ENCODE data around the gene PPP1R12B. TPM values are rescaled to one million over a fixed set of nuclear protein-coding genes. Genes with fewer than 3 reads are reported as not detected.
"Not testable (repeated sequence)": the region's sequence is repeated elsewhere in the genome, so short reads cannot be mapped to it uniquely, and the experiment has no call there.

Gene PPP1R12B
- total RNA-seq, 1 experiment from 2014 or later, result 13.1 TPM

DNA sequence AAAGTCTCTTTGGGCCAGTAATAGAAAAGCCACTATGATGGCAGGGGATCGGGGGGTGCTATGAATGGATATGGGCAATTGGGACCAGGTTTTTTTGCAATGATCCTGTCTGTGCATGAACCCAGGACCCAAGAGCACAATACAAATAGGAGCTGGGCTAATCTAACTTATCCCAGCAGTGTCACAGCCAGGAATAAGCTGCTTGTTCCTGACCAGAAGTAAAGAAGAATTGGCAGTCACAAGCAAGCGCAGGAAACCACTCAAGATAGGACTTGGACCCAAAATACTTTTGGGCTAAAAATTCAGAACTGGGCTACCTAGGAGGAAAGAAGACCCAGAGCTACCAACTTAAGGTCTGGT lies 172.3 kb downstream of the PPP1R12B start:
- H3K4me1 ChIP-seq (ENCODE audit: control insufficient read depth, insufficient read depth, low read length); in situ Hi-C loops (cut with HindIII; ENCODE audit: low pct_unique_long_range_greater_than_20kb, low sequenced_read_pairs); H3K27ac ChIP-seq (ENCODE audit: low read length); CTCF ChIA-PET; BruUV-seq (replicated peaks); DNase-seq (ENCODE audit: low read depth, low spot score); H3K9me3 ChIP-seq (ENCODE audit: control insufficient read depth, insufficient read depth, low read depth, low read length); H3K4me3 ChIP-seq (ENCODE audit: low read depth in 2 of 2, low read length in 2 of 2); intact Hi-C loops (cut with micrococcal nuclease; ENCODE audit: unreplicated experiment); H3K36me3 ChIP-seq (ENCODE audit: control insufficient read depth, insufficient read depth, low read length); ATAC-seq; H3K27me3 ChIP-seq (ENCODE audit: control insufficient read depth, insufficient read depth, low read length): not testable (repeated sequence)
- POLR2A ChIA-PET, result interaction anchor here (0.6 kb wide), 1 partner anchor 95 kb away, joined by 3 read pairs; no protein-coding TSS in a partner anchor

DNA sequence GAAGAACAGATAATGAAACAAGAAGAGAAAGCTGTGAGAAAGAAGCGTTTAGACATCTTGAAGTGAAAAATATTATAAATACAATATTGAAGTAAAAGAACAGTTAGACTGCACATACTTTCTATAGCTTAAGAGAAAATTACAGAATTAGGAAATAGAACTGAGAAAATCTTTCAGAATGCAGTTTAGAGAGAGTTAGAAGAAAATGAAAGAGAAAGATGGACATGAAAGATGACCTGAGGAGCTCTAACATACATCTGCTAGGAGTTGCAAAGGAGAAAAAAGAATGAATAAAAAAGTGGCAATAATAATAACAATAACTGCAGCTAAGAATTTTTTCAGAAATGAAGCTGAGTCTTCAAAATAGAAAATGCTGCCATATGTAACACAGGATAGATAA lies 173.0 kb downstream of the PPP1R12B start:
- H3K27ac ChIP-seq (ENCODE audit: low read length); H3K4me3 ChIP-seq (ENCODE audit: low read depth in 2 of 2, low read length in 2 of 2); intact Hi-C loops (cut with micrococcal nuclease; ENCODE audit: unreplicated experiment); CTCF ChIA-PET; DNase-seq (ENCODE audit: low read depth, low spot score); H3K4me1 ChIP-seq (ENCODE audit: control insufficient read depth, insufficient read depth, low read length); H3K36me3 ChIP-seq (ENCODE audit: control insufficient read depth, insufficient read depth, low read length); ATAC-seq; H3K9me3 ChIP-seq (ENCODE audit: control insufficient read depth, insufficient read depth, low read depth, low read length); H3K27me3 ChIP-seq (ENCODE audit: control insufficient read depth, insufficient read depth, low read length); BruUV-seq (replicated peaks); in situ Hi-C loops (cut with HindIII; ENCODE audit: low pct_unique_long_range_greater_than_20kb, low sequenced_read_pairs): not testable (repeated sequence)
- POLR2A ChIA-PET, result interaction anchor here (0.6 kb wide), 1 partner anchor 96 kb away, joined by 3 read pairs; no protein-coding TSS in a partner anchor

- no peak for ATAC-seq
- POLR2A ChIA-PET, result no interaction called here
- in situ Hi-C loops (cut with HindIII; ENCODE audit: low pct_unique_long_range_greater_than_20kb, low sequenced_read_pairs), result no loop called here
- DNase-seq (ENCODE audit: low read depth, low spot score), result no peak
- CTCF ChIA-PET, result no interaction called here
- no TSS peak for BruUV-seq (replicated peaks)
- Histone ChIP-seq H3K36me3 (ENCODE audit: control insufficient read depth, insufficient read depth, low read length) (no peaks in the 10 kb centered on the region), H3K27ac (ENCODE audit: low read length) (no peak overlapping the region), H3K27me3 (ENCODE audit: control insufficient read depth, insufficient read depth, low read length) (no peaks in the 10 kb centered on the region), H3K4me3 (ENCODE audit: low read depth in 2 of 2, low read length in 2 of 2) (no peak overlapping the region), H3K4me1 (ENCODE audit: control insufficient read depth, insufficient read depth, low read length) (no peaks in the 10 kb centered on the region), H3K9me3 (ENCODE audit: control insufficient read depth, insufficient read depth, low read depth, low read length) (no peaks in the 10 kb centered on the region)
- intact Hi-C loops (cut with micrococcal nuclease; ENCODE audit: unreplicated experiment), result no loop called here
- TF ChIP-seq SIN3A (IDR thresholded peaks at IDR 0.05; ENCODE audit: borderline replicate concordance, insufficient read depth, low read depth, low read length) (no peak), TCF7L2 (IDR thresholded peaks at IDR 0.05; ENCODE audit: low read depth, low read length) (no peak), POLR2AphosphoS5 (IDR thresholded peaks at IDR 0.05; ENCODE audit: low read depth, low read length) (no peak)
- TF ChIP-seq, protein P1, sequence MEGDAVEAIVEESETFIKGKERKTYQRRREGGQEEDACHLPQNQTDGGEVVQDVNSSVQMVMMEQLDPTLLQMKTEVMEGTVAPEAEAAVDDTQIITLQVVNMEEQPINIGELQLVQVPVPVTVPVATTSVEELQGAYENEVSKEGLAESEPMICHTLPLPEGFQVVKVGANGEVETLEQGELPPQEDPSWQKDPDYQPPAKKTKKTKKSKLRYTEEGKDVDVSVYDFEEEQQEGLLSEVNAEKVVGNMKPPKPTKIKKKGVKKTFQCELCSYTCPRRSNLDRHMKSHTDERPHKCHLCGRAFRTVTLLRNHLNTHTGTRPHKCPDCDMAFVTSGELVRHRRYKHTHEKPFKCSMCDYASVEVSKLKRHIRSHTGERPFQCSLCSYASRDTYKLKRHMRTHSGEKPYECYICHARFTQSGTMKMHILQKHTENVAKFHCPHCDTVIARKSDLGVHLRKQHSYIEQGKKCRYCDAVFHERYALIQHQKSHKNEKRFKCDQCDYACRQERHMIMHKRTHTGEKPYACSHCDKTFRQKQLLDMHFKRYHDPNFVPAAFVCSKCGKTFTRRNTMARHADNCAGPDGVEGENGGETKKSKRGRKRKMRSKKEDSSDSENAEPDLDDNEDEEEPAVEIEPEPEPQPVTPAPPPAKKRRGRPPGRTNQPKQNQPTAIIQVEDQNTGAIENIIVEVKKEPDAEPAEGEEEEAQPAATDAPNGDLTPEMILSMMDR (IDR thresholded peaks at IDR 0.05), result no peak
- TF ChIP-seq, protein P2, sequence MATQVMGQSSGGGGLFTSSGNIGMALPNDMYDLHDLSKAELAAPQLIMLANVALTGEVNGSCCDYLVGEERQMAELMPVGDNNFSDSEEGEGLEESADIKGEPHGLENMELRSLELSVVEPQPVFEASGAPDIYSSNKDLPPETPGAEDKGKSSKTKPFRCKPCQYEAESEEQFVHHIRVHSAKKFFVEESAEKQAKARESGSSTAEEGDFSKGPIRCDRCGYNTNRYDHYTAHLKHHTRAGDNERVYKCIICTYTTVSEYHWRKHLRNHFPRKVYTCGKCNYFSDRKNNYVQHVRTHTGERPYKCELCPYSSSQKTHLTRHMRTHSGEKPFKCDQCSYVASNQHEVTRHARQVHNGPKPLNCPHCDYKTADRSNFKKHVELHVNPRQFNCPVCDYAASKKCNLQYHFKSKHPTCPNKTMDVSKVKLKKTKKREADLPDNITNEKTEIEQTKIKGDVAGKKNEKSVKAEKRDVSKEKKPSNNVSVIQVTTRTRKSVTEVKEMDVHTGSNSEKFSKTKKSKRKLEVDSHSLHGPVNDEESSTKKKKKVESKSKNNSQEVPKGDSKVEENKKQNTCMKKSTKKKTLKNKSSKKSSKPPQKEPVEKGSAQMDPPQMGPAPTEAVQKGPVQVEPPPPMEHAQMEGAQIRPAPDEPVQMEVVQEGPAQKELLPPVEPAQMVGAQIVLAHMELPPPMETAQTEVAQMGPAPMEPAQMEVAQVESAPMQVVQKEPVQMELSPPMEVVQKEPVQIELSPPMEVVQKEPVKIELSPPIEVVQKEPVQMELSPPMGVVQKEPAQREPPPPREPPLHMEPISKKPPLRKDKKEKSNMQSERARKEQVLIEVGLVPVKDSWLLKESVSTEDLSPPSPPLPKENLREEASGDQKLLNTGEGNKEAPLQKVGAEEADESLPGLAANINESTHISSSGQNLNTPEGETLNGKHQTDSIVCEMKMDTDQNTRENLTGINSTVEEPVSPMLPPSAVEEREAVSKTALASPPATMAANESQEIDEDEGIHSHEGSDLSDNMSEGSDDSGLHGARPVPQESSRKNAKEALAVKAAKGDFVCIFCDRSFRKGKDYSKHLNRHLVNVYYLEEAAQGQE (IDR thresholded peaks at IDR 0.05; ENCODE audit: insufficient read depth in 1 of 2, low read depth in 2 of 2, low read length in 1 of 2), result no peak
These were observed 173.4 kb downstream of the PPP1R12B start for GRCh38 chr1:202521886-202522285.

GRCh38 chr1:202526056-202526455 lies 177.6 kb downstream of the PPP1R12B start:
- H3K36me3 ChIP-seq (ENCODE audit: control insufficient read depth, insufficient read depth, low read length); POLR2A ChIA-PET; H3K27ac ChIP-seq (ENCODE audit: low read length); ATAC-seq; H3K4me3 ChIP-seq (ENCODE audit: low read depth in 2 of 2, low read length in 2 of 2); in situ Hi-C loops (cut with HindIII; ENCODE audit: low pct_unique_long_range_greater_than_20kb, low sequenced_read_pairs); DNase-seq (ENCODE audit: low read depth, low spot score); intact Hi-C loops (cut with micrococcal nuclease; ENCODE audit: unreplicated experiment); H3K4me1 ChIP-seq (ENCODE audit: control insufficient read depth, insufficient read depth, low read length); H3K27me3 ChIP-seq (ENCODE audit: control insufficient read depth, insufficient read depth, low read length); BruUV-seq (replicated peaks); H3K9me3 ChIP-seq (ENCODE audit: control insufficient read depth, insufficient read depth, low read depth, low read length): not testable (repeated sequence)
- CTCF ChIA-PET, result interaction anchor here (0.6 kb wide), 1 partner anchor 48 kb away, joined by 3 read pairs; no protein-coding TSS in a partner anchor

DNA sequence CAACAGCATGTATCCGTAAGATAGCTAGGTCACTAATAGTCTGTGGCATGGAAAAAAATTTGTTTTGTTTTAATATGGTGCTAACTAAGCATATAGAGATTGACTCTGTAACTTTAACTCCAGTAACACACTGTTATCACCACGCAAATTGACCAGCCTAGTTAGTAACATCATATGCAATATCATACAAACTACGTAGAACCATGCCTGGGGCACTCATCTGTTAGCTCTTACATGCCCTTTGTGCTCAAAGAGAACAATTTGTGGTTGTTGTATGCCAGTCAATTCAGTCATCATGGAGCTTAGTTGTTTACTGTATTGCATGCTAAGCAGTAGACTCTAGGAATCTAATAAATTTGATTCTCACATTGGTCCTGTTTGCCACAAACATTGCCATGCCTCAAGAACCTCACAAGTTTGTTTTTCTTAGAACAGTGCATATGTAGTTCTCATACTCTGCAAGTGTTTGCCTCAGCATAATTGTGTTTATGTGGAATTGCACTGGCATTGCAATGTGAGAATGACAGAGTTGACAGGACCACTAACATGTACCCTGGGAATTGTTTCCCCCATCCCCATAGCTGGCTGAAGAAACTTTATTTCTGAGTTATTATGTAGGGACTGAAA lies 179.7 kb downstream of the PPP1R12B start:
- H3K27me3 ChIP-seq (ENCODE audit: control insufficient read depth, insufficient read depth, low read length); ATAC-seq; H3K27ac ChIP-seq (ENCODE audit: low read length); CTCF ChIA-PET; H3K36me3 ChIP-seq (ENCODE audit: control insufficient read depth, insufficient read depth, low read length); BruUV-seq (replicated peaks); in situ Hi-C loops (cut with HindIII; ENCODE audit: low pct_unique_long_range_greater_than_20kb, low sequenced_read_pairs); H3K9me3 ChIP-seq (ENCODE audit: control insufficient read depth, insufficient read depth, low read depth, low read length); H3K4me3 ChIP-seq (ENCODE audit: low read depth in 2 of 2, low read length in 2 of 2); intact Hi-C loops (cut with micrococcal nuclease; ENCODE audit: unreplicated experiment); DNase-seq (ENCODE audit: low read depth, low spot score); H3K4me1 ChIP-seq (ENCODE audit: control insufficient read depth, insufficient read depth, low read length): not testable (repeated sequence)
- POLR2A ChIA-PET, result interaction anchor here (0.7 kb wide), 1 partner anchor 176 kb away, joined by 3 read pairs; no protein-coding TSS in a partner anchor

All from Panc1 (cell line).